ENCODE measurements around the gene FUT7.

DNA sequence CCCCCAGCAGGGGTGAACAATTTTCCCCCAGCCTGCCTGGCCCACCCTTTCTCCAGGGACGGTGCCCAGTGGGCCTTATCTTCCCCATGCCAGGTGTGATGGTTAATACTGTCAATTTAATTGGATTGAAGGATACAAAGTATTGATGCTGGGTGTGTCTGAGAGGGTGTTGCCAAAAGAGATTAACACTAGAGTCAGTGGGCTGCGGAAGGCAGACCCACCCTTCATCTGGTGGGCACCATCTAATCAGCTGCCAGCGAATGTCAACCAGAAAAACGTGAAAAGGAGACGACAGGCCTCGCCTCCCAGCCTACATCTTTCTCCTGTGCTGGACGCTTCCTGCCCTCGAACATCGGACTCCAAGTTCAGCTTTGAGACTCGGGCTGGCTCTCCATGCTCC, 5.6 kb upstream of the FUT7 start:
- TF ChIP-seq, protein P1, sequence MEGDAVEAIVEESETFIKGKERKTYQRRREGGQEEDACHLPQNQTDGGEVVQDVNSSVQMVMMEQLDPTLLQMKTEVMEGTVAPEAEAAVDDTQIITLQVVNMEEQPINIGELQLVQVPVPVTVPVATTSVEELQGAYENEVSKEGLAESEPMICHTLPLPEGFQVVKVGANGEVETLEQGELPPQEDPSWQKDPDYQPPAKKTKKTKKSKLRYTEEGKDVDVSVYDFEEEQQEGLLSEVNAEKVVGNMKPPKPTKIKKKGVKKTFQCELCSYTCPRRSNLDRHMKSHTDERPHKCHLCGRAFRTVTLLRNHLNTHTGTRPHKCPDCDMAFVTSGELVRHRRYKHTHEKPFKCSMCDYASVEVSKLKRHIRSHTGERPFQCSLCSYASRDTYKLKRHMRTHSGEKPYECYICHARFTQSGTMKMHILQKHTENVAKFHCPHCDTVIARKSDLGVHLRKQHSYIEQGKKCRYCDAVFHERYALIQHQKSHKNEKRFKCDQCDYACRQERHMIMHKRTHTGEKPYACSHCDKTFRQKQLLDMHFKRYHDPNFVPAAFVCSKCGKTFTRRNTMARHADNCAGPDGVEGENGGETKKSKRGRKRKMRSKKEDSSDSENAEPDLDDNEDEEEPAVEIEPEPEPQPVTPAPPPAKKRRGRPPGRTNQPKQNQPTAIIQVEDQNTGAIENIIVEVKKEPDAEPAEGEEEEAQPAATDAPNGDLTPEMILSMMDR (IDR thresholded peaks at IDR 0.05; ENCODE audit: insufficient read depth, low read length, poor library complexity, severe bottlenecking) = no peak
- TF ChIP-seq EZH2phosphoT487 (conservative IDR thresholded peaks at IDR 0.05; ENCODE audit: low read length) = no peak

Data from SU-DHL-6 (cell line).